RWPE2 (cell line): ENCODE measurements around the gene PPM1H.

Experiments
- ATAC-seq: fragments of 200-7000 bp; cut with Tn5 transposase; 3 replicates; pipeline ENCODE4 v1.9.1; 2021; ENCODE audit warnings: low read depth
- DNase-seq: peaks from one replicate; pipeline ENCODE4 v3.0.0-alpha.2; 2020; ENCODE audit warnings: low spot score
- H3K27ac ChIP-seq: fragments of 450-650 bp; 2 replicates; pipeline ENCODE4 v1.5.1; 2017; ENCODE audit warnings: mild to moderate bottlenecking; ENCODE audit not compliant: poor library complexity, severe bottlenecking
- H3K27me3 ChIP-seq: fragments of 250-450 bp; sonication (Bioruptor Pico); 2 replicates; pipeline ENCODE4 v1.5.1; 2021; ENCODE audit warnings: mild to moderate bottlenecking, moderate library complexity; ENCODE audit not compliant: insufficient read depth, poor library complexity, severe bottlenecking
- H3K36me3 ChIP-seq: fragments of 250-450 bp; sonication (Bioruptor Pico); 2 replicates; pipeline ENCODE4 v1.5.1; 2020; ENCODE audit warnings: low read depth, mild to moderate bottlenecking, moderate library complexity
- H3K4me1 ChIP-seq: fragments of 250-450 bp; sonication (Bioruptor Pico); 2 replicates; pipeline ENCODE4 v1.5.1; 2021; ENCODE audit warnings: mild to moderate bottlenecking, moderate library complexity; ENCODE audit not compliant: insufficient read depth, poor library complexity, severe bottlenecking
- H3K4me3 ChIP-seq: fragments of 250-450 bp; sonication (Bioruptor Pico); 2 replicates; pipeline ENCODE4 v1.5.1; 2021; ENCODE audit warnings: mild to moderate bottlenecking, moderate library complexity; ENCODE audit not compliant: severe bottlenecking
- H3K9me3 ChIP-seq: fragments of 250-450 bp; sonication (Bioruptor Pico); 2 replicates; pipeline ENCODE4 v1.5.1; 2021; ENCODE audit warnings: mild to moderate bottlenecking, moderate library complexity; ENCODE audit not compliant: severe bottlenecking
- TF ChIP-seq, protein P1 (sequence below): fragments of 450-650 bp; IDR thresholded peaks from one replicate; pipeline ENCODE4 v1.5.1; 2017; ENCODE audit warnings: mild to moderate bottlenecking, moderate library complexity; ENCODE audit not compliant: poor library complexity, severe bottlenecking

Gene PPM1H

DNA sequence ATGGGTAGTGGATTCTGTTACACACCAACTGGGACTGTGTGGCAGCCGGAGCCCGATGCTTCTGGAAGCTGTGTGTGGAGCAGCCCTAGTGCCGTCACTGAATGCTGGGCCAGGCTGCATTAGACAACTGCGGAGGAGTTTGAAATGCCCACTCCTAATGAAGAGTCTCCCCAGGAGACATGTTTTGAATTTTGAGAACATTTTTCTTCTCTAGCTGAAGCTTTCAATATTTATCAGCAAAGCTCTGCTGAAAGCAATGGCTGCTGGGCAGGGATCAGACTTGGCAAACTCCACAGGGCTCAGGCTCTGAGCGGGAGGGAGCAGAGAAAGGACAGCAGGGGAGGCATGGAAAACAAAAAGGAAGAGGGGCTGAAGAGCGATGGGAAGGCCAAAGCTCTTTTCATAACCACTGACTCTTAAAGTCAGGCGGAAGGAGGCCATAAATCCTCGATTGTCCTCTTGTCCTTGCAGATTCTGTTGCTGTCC lies 279.2 kb downstream of the PPM1H start:
- H3K27ac ChIP-seq: no peak overlapping the region
- H3K4me1 ChIP-seq: peaks cover 10% of the 10 kb centered on the region
- no peaks in the 10 kb centered on the region for H3K9me3 ChIP-seq
- H3K4me3 ChIP-seq: no peak overlapping the region
- DNase-seq (no peak), ATAC-seq (no peak)
- TF ChIP-seq, protein P1, sequence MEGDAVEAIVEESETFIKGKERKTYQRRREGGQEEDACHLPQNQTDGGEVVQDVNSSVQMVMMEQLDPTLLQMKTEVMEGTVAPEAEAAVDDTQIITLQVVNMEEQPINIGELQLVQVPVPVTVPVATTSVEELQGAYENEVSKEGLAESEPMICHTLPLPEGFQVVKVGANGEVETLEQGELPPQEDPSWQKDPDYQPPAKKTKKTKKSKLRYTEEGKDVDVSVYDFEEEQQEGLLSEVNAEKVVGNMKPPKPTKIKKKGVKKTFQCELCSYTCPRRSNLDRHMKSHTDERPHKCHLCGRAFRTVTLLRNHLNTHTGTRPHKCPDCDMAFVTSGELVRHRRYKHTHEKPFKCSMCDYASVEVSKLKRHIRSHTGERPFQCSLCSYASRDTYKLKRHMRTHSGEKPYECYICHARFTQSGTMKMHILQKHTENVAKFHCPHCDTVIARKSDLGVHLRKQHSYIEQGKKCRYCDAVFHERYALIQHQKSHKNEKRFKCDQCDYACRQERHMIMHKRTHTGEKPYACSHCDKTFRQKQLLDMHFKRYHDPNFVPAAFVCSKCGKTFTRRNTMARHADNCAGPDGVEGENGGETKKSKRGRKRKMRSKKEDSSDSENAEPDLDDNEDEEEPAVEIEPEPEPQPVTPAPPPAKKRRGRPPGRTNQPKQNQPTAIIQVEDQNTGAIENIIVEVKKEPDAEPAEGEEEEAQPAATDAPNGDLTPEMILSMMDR: no peak
- no peaks in the 10 kb centered on the region for H3K36me3 ChIP-seq
- H3K27me3 ChIP-seq: no peaks in the 10 kb centered on the region

DNA sequence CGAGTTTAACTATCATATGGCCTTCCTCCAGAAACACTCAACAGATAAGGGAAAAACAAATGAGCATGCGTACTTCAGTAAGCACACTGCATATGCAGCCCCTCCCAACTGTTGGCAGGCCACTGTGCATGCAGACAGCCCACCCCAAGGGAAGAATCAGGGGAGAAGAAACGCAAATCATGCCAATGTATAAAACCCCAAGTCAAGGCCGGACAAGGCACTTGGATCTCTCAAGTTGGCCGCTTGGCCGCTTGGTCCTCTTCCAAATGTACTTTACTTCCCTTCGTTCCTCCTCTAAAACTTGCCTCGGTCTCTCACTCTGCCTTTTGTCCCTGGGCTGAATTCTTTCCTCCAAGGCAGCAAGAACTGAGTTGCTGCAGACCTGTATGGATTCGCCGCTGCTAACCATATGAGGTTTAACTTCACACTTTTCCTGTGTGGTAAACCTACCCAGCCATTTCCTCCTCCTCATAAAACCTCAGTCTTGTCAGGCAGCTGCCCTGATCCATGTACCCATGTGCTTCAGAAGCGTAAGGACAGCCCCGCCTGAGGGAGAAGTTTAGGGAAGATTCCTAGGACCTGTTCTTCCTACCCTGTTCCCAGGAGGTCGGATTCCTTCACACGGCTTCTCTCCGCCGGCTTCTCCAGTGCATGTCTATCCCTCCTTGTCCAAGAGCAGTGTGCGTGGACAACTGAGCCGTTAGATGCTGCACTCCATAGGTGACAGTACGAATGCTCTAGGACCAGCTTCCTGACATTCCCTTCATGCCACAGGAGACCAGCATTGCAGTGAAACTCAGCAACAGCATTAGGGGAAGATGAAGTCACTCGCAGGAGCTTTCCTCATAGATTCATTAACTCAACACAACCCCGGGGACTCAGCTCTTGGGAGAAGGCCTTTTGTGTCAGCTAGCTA lies 280.4 kb downstream of the PPM1H start:
- Histone ChIP-seq H3K36me3 (no peaks in the 10 kb centered on the region), H3K27ac (no peak overlapping the region), H3K27me3 (no peaks in the 10 kb centered on the region), H3K9me3 (no peaks in the 10 kb centered on the region), H3K4me1 (no peaks in the 10 kb centered on the region), H3K4me3 (no peak overlapping the region)
- no peak for ATAC-seq
- no peak for DNase-seq
- TF ChIP-seq, protein P1: no peak

DNA sequence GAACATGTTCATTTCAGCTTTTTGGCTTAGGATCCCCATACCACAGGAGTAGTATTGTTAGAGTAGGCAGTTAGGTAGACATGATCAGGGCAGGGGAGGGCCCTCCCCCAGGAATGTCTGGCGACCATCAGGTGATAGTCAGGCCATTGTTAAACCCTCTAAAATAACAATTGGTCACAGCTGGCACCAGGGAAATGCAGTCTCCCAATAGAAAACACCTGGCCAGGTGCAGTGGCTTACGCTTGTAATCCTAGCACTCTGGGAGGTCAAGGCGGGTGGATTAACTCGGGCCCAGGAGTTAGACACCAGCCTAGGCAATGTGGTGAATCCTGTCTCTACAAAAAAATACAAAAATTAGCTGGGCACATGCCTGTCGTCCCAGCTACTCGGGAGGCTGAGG lies 281.2 kb downstream of the PPM1H start:
- ATAC-seq: no peak

DNA sequence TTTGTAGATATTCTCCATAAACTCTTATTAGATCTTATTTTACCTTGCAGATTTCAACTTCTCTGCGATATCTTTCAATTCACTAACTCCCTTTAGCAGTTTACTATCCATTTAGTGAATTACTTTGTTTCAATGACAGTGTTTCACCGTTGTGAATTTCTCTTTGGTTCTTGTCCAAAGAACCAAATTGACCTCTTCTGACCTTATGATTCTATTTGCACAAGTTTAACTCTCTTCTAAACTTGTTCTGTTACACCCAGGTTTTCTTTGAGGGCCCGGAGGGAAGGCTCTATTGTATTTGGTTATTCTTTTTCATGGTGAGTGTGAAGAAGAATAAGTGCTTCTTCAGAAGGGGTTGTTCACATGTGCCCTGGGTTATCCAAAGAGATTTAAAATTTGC lies 281.6 kb downstream of the PPM1H start:
- Histone ChIP-seq H3K9me3 (no peaks in the 10 kb centered on the region), H3K4me1 (no peaks in the 10 kb centered on the region), H3K27ac (no peak overlapping the region), H3K4me3 (no peak overlapping the region), H3K36me3 (no peaks in the 10 kb centered on the region), H3K27me3 (no peaks in the 10 kb centered on the region)
- ATAC-seq (no peak), DNase-seq (no peak)
- TF ChIP-seq, protein P1: no peak

More for the DNA sequence above, 281.2 kb downstream of the PPM1H start:
- H3K36me3 ChIP-seq: no peaks in the 10 kb centered on the region
- H3K27ac ChIP-seq: no peak overlapping the region
- H3K4me3 ChIP-seq: no peak overlapping the region
- no peaks in the 10 kb centered on the region for H3K27me3 ChIP-seq
- TF ChIP-seq, protein P1: no peak
- no peaks in the 10 kb centered on the region for H3K9me3 ChIP-seq
- DNase-seq: no peak
- no peaks in the 10 kb centered on the region for H3K4me1 ChIP-seq

DNA sequence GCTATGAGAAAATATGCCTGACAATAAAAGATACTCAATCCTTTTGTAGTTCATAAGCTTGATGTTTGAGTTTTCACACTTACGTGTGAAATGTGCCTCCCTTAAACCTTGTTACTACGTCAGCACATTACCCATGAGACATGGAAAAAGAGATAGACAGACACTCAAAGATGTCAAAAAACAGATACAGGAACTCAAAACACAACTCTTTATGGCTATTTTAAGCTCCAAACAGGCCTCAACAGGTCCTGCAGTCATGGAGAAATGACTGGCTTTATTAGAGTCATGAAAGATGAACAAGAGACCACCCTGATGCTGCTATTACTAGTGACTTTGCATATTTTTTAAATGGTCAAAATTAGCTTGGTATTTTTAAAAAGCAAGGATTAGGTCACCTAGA lies 283.8 kb downstream of the PPM1H start:
- ATAC-seq (no peak), DNase-seq (no peak)
- no peaks in the 10 kb centered on the region for H3K9me3 ChIP-seq
- no peak overlapping the region for H3K27ac ChIP-seq
- H3K27me3 ChIP-seq: no peaks in the 10 kb centered on the region
- no peak overlapping the region for H3K4me3 ChIP-seq
- H3K36me3 ChIP-seq: no peaks in the 10 kb centered on the region
- TF ChIP-seq, protein P1: no peak
- H3K4me1 ChIP-seq: no peaks in the 10 kb centered on the region
